Urinary bladder (tissue), 4 donors: ENCODE data around the gene DENND1A. TPM values are rescaled to one million over a fixed set of nuclear protein-coding genes. Genes with fewer than 3 reads are reported as not detected.

ENCODE experiments used
- DNase-seq: peaks from one replicate; pipeline ENCODE4 v3.0.0-alpha.2; 2015; ENCODE audit errors: extremely low spot score
- H3K27ac ChIP-seq: one replicate; pipeline ENCODE4 v1.5.1; 2013; ENCODE audit warnings: low read depth, mild to moderate bottlenecking, moderate library complexity
- H3K36me3 ChIP-seq: one replicate; pipeline ENCODE4 v1.6.1; 2013; ENCODE audit warnings: mild to moderate bottlenecking, moderate library complexity; ENCODE audit not compliant: insufficient read depth
- H3K4me1 ChIP-seq: one replicate; pipeline ENCODE4 v1.6.1; 2013; ENCODE audit warnings: mild to moderate bottlenecking, moderate library complexity; ENCODE audit not compliant: insufficient read depth
- H3K4me3 ChIP-seq: one replicate; pipeline ENCODE4 v1.5.1; 2013; ENCODE audit warnings: low read depth, low read length
- whole genome bisulfite sequencing: extraction: QIAGEN DNeasy Blood & Tissue Kit; methylation state at CpG from one replicate; pipeline ENCODE4 v1.1.7; 2013; 5-methylcytosine and 5-hydroxymethylcytosine counted together
- polyA plus RNA-seq: library from polyadenylated mRNA; stranded (reverse); fragments of 200-250 nt; gene quantifications from one replicate; pipeline ENCODE4 v1.2.3, GENCODE V29; 2013
- total RNA-seq: library from RNA; depleted of rRNA; stranded (reverse); fragments of >200 nt; gene quantifications from one replicate; pipeline ENCODE4 v1.2.3, GENCODE V29; 2014
- donor health status: healthy with polysubstance abuse.
- donor health status: healthy.

Gene DENND1A
- total and polyA plus RNA-seq, 2 donors = 14.8 to 20.2 TPM

GRCh38 chr9:123710299-123710698, 219.6 kb downstream of the DENND1A start:
- no peaks in the 10 kb centered on the region for H3K4me1 ChIP-seq
- 94% methylated on average over 1 of the region's 1 CpG for WGBS

GRCh38 chr9:123702483-123702882, 227.4 kb downstream of the DENND1A start:
- H3K27ac ChIP-seq = no peak overlapping the region
- DNase-seq = no peak
- 99% methylated on average over 1 of the region's 1 CpG for WGBS

More at GRCh38 chr9:123710299-123710698, 219.6 kb downstream of the DENND1A start:
- no peak for DNase-seq
- H3K27ac ChIP-seq = no peak overlapping the region
- H3K4me3 ChIP-seq = no peak overlapping the region
- H3K36me3 ChIP-seq = no peaks in the 10 kb centered on the region

GRCh38 chr9:123697686-123698085, 232.2 kb downstream of the DENND1A start:
- WGBS = 86% methylated on average over 2 of the region's 2 CpGs
- Histone ChIP-seq H3K27ac (no peak overlapping the region), H3K4me3 (no peak overlapping the region), H3K4me1 (no peaks in the 10 kb centered on the region), H3K36me3 (no peaks in the 10 kb centered on the region)
- no peak for DNase-seq

More at GRCh38 chr9:123702483-123702882, 227.4 kb downstream of the DENND1A start:
- Histone ChIP-seq H3K4me3 (no peak overlapping the region), H3K4me1 (no peaks in the 10 kb centered on the region), H3K36me3 (no peaks in the 10 kb centered on the region)

GRCh38 chr9:123696476-123696875, 233.4 kb downstream of the DENND1A start:
- no peaks in the 10 kb centered on the region for H3K4me1 ChIP-seq
- H3K36me3 ChIP-seq = no peaks in the 10 kb centered on the region
- no peak for DNase-seq
- H3K27ac ChIP-seq = no peak overlapping the region
- no peak overlapping the region for H3K4me3 ChIP-seq
- WGBS = 86% methylated on average over 4 of the region's 4 CpGs

GRCh38 chr9:123695386-123695785, 234.5 kb downstream of the DENND1A start:
- 95% methylated on average over 3 of the region's 3 CpGs for WGBS
- no peak overlapping the region for H3K4me3 ChIP-seq
- H3K36me3 ChIP-seq = no peaks in the 10 kb centered on the region
- no peaks in the 10 kb centered on the region for H3K4me1 ChIP-seq
- DNase-seq = no peak
- H3K27ac ChIP-seq = no peak overlapping the region

GRCh38 chr9:123691765-123692303, 238.1 kb downstream of the DENND1A start:
- H3K4me1 ChIP-seq = no peaks in the 10 kb centered on the region
- no peak overlapping the region for H3K27ac ChIP-seq
- no peaks in the 10 kb centered on the region for H3K36me3 ChIP-seq
- H3K4me3 ChIP-seq = no peak overlapping the region
- DNase-seq = no peak
- 93% methylated on average over 3 of the region's 3 CpGs for WGBS

GRCh38 chr9:123689701-123690428, 240.1 kb downstream of the DENND1A start:
- Histone ChIP-seq H3K4me3 (no peak overlapping the region), H3K36me3 (no peaks in the 10 kb centered on the region), H3K27ac (no peak overlapping the region), H3K4me1 (no peaks in the 10 kb centered on the region)
- no peak for DNase-seq
- 86% methylated on average over 5 of the region's 5 CpGs for whole genome bisulfite sequencing

- whole genome bisulfite sequencing = 77% methylated on average over 6 of the region's 6 CpGs
- no peak for DNase-seq
- no peaks in the 10 kb centered on the region for H3K36me3 ChIP-seq
- no peak overlapping the region for H3K27ac ChIP-seq
- no peak overlapping the region for H3K4me3 ChIP-seq
- no peaks in the 10 kb centered on the region for H3K4me1 ChIP-seq
Observed at GRCh38 chr9:123687246-123687751, 242.6 kb downstream of the DENND1A start.

- Histone ChIP-seq H3K4me3 (no peak overlapping the region), H3K36me3 (no peaks in the 10 kb centered on the region), H3K27ac (no peak overlapping the region), H3K4me1 (no peaks in the 10 kb centered on the region)
- no peak for DNase-seq
- 86% methylated on average over 3 of the region's 3 CpGs for WGBS
Observed at GRCh38 chr9:123686829-123687192, 243.1 kb downstream of the DENND1A start.

- no peak overlapping the region for H3K4me3 ChIP-seq
- no peaks in the 10 kb centered on the region for H3K36me3 ChIP-seq
- WGBS = 60% methylated on average over 5 of the region's 5 CpGs
- no peak overlapping the region for H3K27ac ChIP-seq
- DNase-seq = no peak
- H3K4me1 ChIP-seq = no peaks in the 10 kb centered on the region
Observed at GRCh38 chr9:123686131-123686828, 243.6 kb downstream of the DENND1A start.

GRCh38 chr9:123685489-123686083, 244.3 kb downstream of the DENND1A start:
- Histone ChIP-seq H3K36me3 (no peaks in the 10 kb centered on the region), H3K27ac (no peak overlapping the region), H3K4me3 (no peak overlapping the region), H3K4me1 (no peaks in the 10 kb centered on the region)
- no peak for DNase-seq
- 94% methylated on average over 2 of the region's 2 CpGs for WGBS

- WGBS = 85% methylated on average over 2 of the region's 2 CpGs
- no peak overlapping the region for H3K27ac ChIP-seq
- H3K36me3 ChIP-seq = no peaks in the 10 kb centered on the region
- H3K4me1 ChIP-seq = no peaks in the 10 kb centered on the region
- no peak for DNase-seq
- no peak overlapping the region for H3K4me3 ChIP-seq
Observed at GRCh38 chr9:123684393-123685149, 245.4 kb downstream of the DENND1A start.

- Histone ChIP-seq H3K27ac (no peak overlapping the region), H3K4me3 (no peak overlapping the region), H3K4me1 (no peaks in the 10 kb centered on the region), H3K36me3 (no peaks in the 10 kb centered on the region)
- WGBS = 95% methylated on average over 2 of the region's 2 CpGs
- no peak for DNase-seq
Observed at GRCh38 chr9:123682746-123683145, 247.2 kb downstream of the DENND1A start.
